Measurements from ENCODE around the gene HTRA2. TPM values are rescaled to one million over a fixed set of nuclear protein-coding genes. Genes with fewer than 3 reads are reported as not detected.

Gene HTRA2
- total RNA-seq, 1 experiment from 2014 or later, result 60.3 TPM

GRCh38 chr2:74499267-74499939, 30.3 kb upstream of the HTRA2 start, which contains the start of gene LBX2:
Gene LBX2, minus strand, starts transcription at chr2:74499603. Its CDS starts 66 bp downstream, at chr2:74499537.
- in situ Hi-C loops (cut with HindIII; ENCODE audit: low pct_unique_long_range_greater_than_20kb, low sequenced_read_pairs), result no loop called here
- DNase-seq (ENCODE audit: low read depth), result no peak

GRCh38 chr2:74499940-74500577, 29.7 kb upstream of the HTRA2 start:
- no peak for DNase-seq (ENCODE audit: low read depth)
- in situ Hi-C loops (cut with HindIII; ENCODE audit: low pct_unique_long_range_greater_than_20kb, low sequenced_read_pairs), result no loop called here

GRCh38 chr2:74500578-74500946, 29.2 kb upstream of the HTRA2 start:
- in situ Hi-C loops (cut with HindIII; ENCODE audit: low pct_unique_long_range_greater_than_20kb, low sequenced_read_pairs), result no loop called here
- no peak for DNase-seq (ENCODE audit: low read depth)

- in situ Hi-C loops (cut with HindIII; ENCODE audit: low pct_unique_long_range_greater_than_20kb, low sequenced_read_pairs), result no loop called here
- no peak for DNase-seq (ENCODE audit: low read depth)
Measured at GRCh38 chr2:74501335-74502071, 28.2 kb upstream of the HTRA2 start.

GRCh38 chr2:74502147-74502719, 27.5 kb upstream of the HTRA2 start:
- in situ Hi-C loops (cut with HindIII; ENCODE audit: low pct_unique_long_range_greater_than_20kb, low sequenced_read_pairs), result no loop called here
- DNase-seq (ENCODE audit: low read depth), result no peak

GRCh38 chr2:74502720-74503505, 26.8 kb upstream of the HTRA2 start:
- in situ Hi-C loops (cut with HindIII; ENCODE audit: low pct_unique_long_range_greater_than_20kb, low sequenced_read_pairs), result no loop called here
- DNase-seq (ENCODE audit: low read depth), result peak; percentile 78

GRCh38 chr2:74503506-74504475, 25.9 kb upstream of the HTRA2 start:
- no peak for DNase-seq (ENCODE audit: low read depth)
- in situ Hi-C loops (cut with HindIII; ENCODE audit: low pct_unique_long_range_greater_than_20kb, low sequenced_read_pairs), result no loop called here

GRCh38 chr2:74504591-74504990, 25.1 kb upstream of the HTRA2 start:
- in situ Hi-C loops (cut with HindIII; ENCODE audit: low pct_unique_long_range_greater_than_20kb, low sequenced_read_pairs), result no loop called here

GRCh38 chr2:74505448-74506246, 24.1 kb upstream of the HTRA2 start:
- in situ Hi-C loops (cut with HindIII; ENCODE audit: low pct_unique_long_range_greater_than_20kb, low sequenced_read_pairs), result no loop called here
- DNase-seq (ENCODE audit: low read depth), result no peak

More at GRCh38 chr2:74504591-74504990, 25.1 kb upstream of the HTRA2 start:
- no peak for DNase-seq (ENCODE audit: low read depth)

GRCh38 chr2:74507145-74507925, 22.4 kb upstream of the HTRA2 start, which contains the start of gene PCGF1:
Gene PCGF1, minus strand, starts transcription at chr2:74507695. Its CDS starts 27 bp downstream, at chr2:74507668.
- DNase-seq (ENCODE audit: low read depth), result peak; percentile 96
- in situ Hi-C loops (cut with HindIII; ENCODE audit: low pct_unique_long_range_greater_than_20kb, low sequenced_read_pairs), result no loop called here

- in situ Hi-C loops (cut with HindIII; ENCODE audit: low pct_unique_long_range_greater_than_20kb, low sequenced_read_pairs), result no loop called here
- peak; percentile 54 for DNase-seq (ENCODE audit: low read depth)
Measured at GRCh38 chr2:74507926-74508520, 21.7 kb upstream of the HTRA2 start.

- DNase-seq (ENCODE audit: low read depth), result no peak
- in situ Hi-C loops (cut with HindIII; ENCODE audit: low pct_unique_long_range_greater_than_20kb, low sequenced_read_pairs), result no loop called here
Measured at GRCh38 chr2:74510272-74510671, 19.5 kb upstream of the HTRA2 start.

GRCh38 chr2:74511104-74511989, 18.4 kb upstream of the HTRA2 start:
- in situ Hi-C loops (cut with HindIII; ENCODE audit: low pct_unique_long_range_greater_than_20kb, low sequenced_read_pairs), result no loop called here
- DNase-seq (ENCODE audit: low read depth), result no peak

- DNase-seq (ENCODE audit: low read depth), result no peak
- in situ Hi-C loops (cut with HindIII; ENCODE audit: low pct_unique_long_range_greater_than_20kb, low sequenced_read_pairs), result no loop called here
Measured at GRCh38 chr2:74512744-74513604, 16.8 kb upstream of the HTRA2 start.

Measured in Caki2 (cell line).